HepG2 (cell line): ENCODE results near the gene KCTD6. TPM values are rescaled to one million over a fixed set of nuclear protein-coding genes. Genes with fewer than 3 reads are reported as not detected.
A peak's percentile ranks its signal among the peaks of the same experiment; 100 is the strongest.

Experiments
- ARNTL ChIP-seq: sonication (generic); formaldehyde crosslinking; IDR thresholded peaks from 2 replicates; pipeline ENCODE4 v1.4.0; 2020; ENCODE audit warnings: mild to moderate bottlenecking, missing genetic modification reagents
- BRCA1 ChIP-seq: sonication (generic); formaldehyde crosslinking; IDR thresholded peaks from 2 replicates; pipeline ENCODE4 v1.4.0; 2020; ENCODE audit warnings: missing genetic modification reagents
- CHD2 ChIP-seq: IDR thresholded peaks from 2 replicates; pipeline ENCODE4 v1.6.1; 2011; ENCODE audit warnings: low read depth, low read length, improper control_type of control experiment
- JARID2 ChIP-seq: sonication (generic); formaldehyde crosslinking; IDR thresholded peaks from 2 replicates; pipeline ENCODE4 v1.8.1; 2023; ENCODE audit warnings: missing genetic modification reagents, inconsistent platforms; ENCODE audit not compliant: insufficient replicate concordance
- KDM5B ChIP-seq: sonication (generic); formaldehyde crosslinking; IDR thresholded peaks from 2 replicates; pipeline ENCODE4 v1.4.0; 2020; ENCODE audit warnings: missing genetic modification reagents, mild to moderate bottlenecking, borderline replicate concordance
- MZF1 ChIP-seq: sonication (generic); formaldehyde crosslinking; IDR thresholded peaks from 2 replicates; pipeline ENCODE4 v1.8.1; 2023; ENCODE audit warnings: mild to moderate bottlenecking, missing genetic modification reagents, borderline replicate concordance
- NFKBIZ ChIP-seq: IDR thresholded peaks from 2 replicates; pipeline ENCODE4 v1.6.1; 2018; ENCODE audit warnings: missing genetic modification reagents, missing compliant biosample characterization
- NFYB ChIP-seq: sonication (generic); formaldehyde crosslinking; IDR thresholded peaks from 2 replicates; pipeline ENCODE4 v1.4.0; 2020; ENCODE audit warnings: missing genetic modification reagents
- SMARCC2 ChIP-seq: fragments of 450-650 bp; IDR thresholded peaks from 2 replicates; pipeline ENCODE4 v1.6.1; 2017; ENCODE audit warnings: antibody characterized with exemption, mild to moderate bottlenecking
- TFDP1 ChIP-seq: IDR thresholded peaks from 2 replicates; pipeline ENCODE4 v1.6.1; 2016; ENCODE audit warnings: missing compliant biosample characterization, missing genetic modification reagents, borderline replicate concordance
- ZBTB20 ChIP-seq: sonication (generic); formaldehyde crosslinking; IDR thresholded peaks from 2 replicates; pipeline ENCODE4 v1.8.1; 2023; ENCODE audit warnings: missing genetic modification reagents, low read depth, mild to moderate bottlenecking, borderline replicate concordance
- ZBTB43 ChIP-seq: sonication (generic); formaldehyde crosslinking; conservative IDR thresholded peaks from 2 replicates; pipeline ENCODE4 v1.4.0; 2020; ENCODE audit warnings: missing genetic modification reagents
- ZFP37 ChIP-seq: sonication (generic); formaldehyde crosslinking; IDR thresholded peaks from 2 replicates; pipeline ENCODE4 v1.4.0; 2020; ENCODE audit warnings: missing genetic modification reagents, borderline replicate concordance
- ZNF143 ChIP-seq: sonication (generic); formaldehyde crosslinking; IDR thresholded peaks from 2 replicates; pipeline ENCODE4 v1.4.0; 2020; ENCODE audit warnings: missing genetic modification reagents
- ZNF256 ChIP-seq: sonication (generic); formaldehyde crosslinking; conservative IDR thresholded peaks from 2 replicates; pipeline ENCODE4 v1.4.0; 2020; ENCODE audit warnings: missing genetic modification reagents
- ZNF431 ChIP-seq: sonication (generic); formaldehyde crosslinking; IDR thresholded peaks from 2 replicates; pipeline ENCODE4 v1.9.0; 2022; ENCODE audit warnings: missing genetic modification reagents, low read depth, mild to moderate bottlenecking, borderline replicate concordance
- ZNF766 ChIP-seq: sonication (generic); formaldehyde crosslinking; IDR thresholded peaks from 2 replicates; pipeline ENCODE4 v1.5.0; 2020; ENCODE audit warnings: missing genetic modification reagents, borderline replicate concordance
- polyA plus RNA-seq, 8 experiments: library from polyadenylated mRNA; depleted of rRNA in 3 of 8; stranded (reverse) in 7 of 8; unstranded in 1 of 8; fragments of >200 nt; fragmentation: Illumina TruSeq in 4 of 8; extraction: Trizol in 4 of 8; gene quantifications; 2 replicates each; pipeline versions ENCODE4 v1.2.1 to v1.2.3, GENCODE V29; 2011 to 2016; ENCODE audit warnings: low read depth in 4 of 8, missing spikeins in 1 of 8, mixed read lengths in 1 of 8; ENCODE audit not compliant: insufficient read depth in 1 of 8
- total RNA-seq, 5 experiments: library from RNA; depleted of rRNA; stranded (reverse); fragments of >200 nt; fragmentation: Illumina TruSeq; extraction: Trizol; gene quantifications; 2 replicates each; pipeline ENCODE4 v1.2.3, GENCODE V29; 2016; ENCODE audit warnings: low read depth in 1 of 5
- TF ChIP-seq, protein P1 (sequence below): sonication (generic); formaldehyde crosslinking; IDR thresholded peaks from 2 replicates; pipeline ENCODE4 v1.4.0; 2020; ENCODE audit warnings: mild to moderate bottlenecking, missing genetic modification reagents, borderline replicate concordance
- TF ChIP-seq, protein P2 (sequence below): sonication (generic); formaldehyde crosslinking; IDR thresholded peaks from 2 replicates; pipeline ENCODE4 v1.5.0; 2020; ENCODE audit warnings: mild to moderate bottlenecking, missing genetic modification reagents

KCTD6 gene
- total and polyA plus RNA-seq, 2 of the 13 experiments (the other 11 are each of a cell fraction or from before 2014, with no cell fraction given), result 13.4 to 14.2 TPM

DNA sequence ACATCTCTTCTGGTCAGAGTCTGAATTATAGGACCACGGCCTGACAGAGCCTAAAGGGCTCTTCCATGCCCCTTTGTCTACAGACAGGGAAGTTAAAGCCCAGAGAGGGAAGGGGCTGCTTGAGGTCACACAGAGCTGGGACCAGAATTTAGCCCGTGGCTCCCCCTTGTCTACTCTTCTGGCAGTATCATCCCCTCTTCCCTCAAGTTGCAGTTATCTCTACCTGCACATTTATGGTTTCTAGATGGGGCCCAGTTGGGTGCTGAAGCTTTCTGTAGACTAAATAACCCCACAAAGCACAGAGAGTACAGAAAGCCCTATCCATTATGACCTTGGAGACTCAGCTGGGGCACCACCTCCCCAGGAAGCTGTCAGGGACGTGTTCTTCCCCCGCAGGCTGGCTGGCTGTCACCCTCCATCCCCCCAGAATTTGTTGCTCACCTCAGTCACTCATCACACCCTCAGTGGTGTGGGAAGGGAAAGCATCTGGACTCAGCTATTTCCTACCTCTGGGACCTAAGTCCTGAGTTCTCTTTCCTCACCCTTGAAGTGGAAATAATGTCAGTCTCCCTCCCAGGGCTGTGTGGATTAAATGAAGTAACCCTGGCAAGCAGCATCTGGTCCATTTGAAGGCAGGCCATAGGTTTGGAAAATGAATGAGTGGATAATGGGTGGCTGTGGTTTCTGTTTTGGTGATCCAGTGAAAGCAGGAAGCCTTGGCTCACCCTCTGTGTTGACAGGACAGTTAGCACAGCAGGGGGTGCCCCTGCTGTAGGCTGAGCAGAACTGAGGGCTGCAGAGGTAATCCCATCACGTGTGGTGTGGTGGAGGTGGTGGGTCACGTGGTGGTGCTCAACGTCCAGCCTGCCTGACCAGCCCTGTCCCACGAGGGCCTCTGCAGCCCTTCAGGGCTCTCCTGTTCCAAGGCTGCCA lies 28.8 kb downstream of the KCTD6 start (continued):
- TF ChIP-seq, protein P1, sequence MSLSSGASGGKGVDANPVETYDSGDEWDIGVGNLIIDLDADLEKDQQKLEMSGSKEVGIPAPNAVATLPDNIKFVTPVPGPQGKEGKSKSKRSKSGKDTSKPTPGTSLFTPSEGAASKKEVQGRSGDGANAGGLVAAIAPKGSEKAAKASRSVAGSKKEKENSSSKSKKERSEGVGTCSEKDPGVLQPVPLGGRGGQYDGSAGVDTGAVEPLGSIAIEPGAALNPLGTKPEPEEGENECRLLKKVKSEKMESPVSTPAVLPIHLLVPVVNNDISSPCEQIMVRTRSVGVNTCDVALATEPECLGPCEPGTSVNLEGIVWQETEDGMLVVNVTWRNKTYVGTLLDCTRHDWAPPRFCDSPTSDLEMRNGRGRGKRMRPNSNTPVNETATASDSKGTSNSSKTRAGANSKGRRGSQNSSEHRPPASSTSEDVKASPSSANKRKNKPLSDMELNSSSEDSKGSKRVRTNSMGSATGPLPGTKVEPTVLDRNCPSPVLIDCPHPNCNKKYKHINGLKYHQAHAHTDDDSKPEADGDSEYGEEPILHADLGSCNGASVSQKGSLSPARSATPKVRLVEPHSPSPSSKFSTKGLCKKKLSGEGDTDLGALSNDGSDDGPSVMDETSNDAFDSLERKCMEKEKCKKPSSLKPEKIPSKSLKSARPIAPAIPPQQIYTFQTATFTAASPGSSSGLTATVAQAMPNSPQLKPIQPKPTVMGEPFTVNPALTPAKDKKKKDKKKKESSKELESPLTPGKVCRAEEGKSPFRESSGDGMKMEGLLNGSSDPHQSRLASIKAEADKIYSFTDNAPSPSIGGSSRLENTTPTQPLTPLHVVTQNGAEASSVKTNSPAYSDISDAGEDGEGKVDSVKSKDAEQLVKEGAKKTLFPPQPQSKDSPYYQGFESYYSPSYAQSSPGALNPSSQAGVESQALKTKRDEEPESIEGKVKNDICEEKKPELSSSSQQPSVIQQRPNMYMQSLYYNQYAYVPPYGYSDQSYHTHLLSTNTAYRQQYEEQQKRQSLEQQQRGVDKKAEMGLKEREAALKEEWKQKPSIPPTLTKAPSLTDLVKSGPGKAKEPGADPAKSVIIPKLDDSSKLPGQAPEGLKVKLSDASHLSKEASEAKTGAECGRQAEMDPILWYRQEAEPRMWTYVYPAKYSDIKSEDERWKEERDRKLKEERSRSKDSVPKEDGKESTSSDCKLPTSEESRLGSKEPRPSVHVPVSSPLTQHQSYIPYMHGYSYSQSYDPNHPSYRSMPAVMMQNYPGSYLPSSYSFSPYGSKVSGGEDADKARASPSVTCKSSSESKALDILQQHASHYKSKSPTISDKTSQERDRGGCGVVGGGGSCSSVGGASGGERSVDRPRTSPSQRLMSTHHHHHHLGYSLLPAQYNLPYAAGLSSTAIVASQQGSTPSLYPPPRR (CRISPR knock-in tag), result peak; percentile 59; the same call in 1 of the 2 replicates
- peak; percentile 94 for TF ChIP-seq ARNTL
- TF ChIP-seq ZNF431 (CRISPR knock-in tag), result peak; percentile 71; the same call in 1 of the 2 replicates
- peak; percentile 64; the same call in 1 of the 2 replicates for TF ChIP-seq KDM5B (CRISPR knock-in tag)
- no peak for TF ChIP-seq ZNF143 (CRISPR knock-in tag)
- peak; percentile 29; the same call in 1 of the 2 replicates for TF ChIP-seq NFKBIZ (CRISPR knock-in tag)
- TF ChIP-seq ZBTB43 (CRISPR knock-in tag), result peak; percentile 74; the same call in 1 of the 2 replicates
- TF ChIP-seq CHD2, result no peak
- TF ChIP-seq NFYB (CRISPR knock-in tag), result no peak
- TF ChIP-seq ZBTB20 (CRISPR knock-in tag), result peak; percentile 63; the same call in 1 of the 2 replicates
- no peak for TF ChIP-seq MZF1 (CRISPR knock-in tag)
- TF ChIP-seq, protein P2, sequence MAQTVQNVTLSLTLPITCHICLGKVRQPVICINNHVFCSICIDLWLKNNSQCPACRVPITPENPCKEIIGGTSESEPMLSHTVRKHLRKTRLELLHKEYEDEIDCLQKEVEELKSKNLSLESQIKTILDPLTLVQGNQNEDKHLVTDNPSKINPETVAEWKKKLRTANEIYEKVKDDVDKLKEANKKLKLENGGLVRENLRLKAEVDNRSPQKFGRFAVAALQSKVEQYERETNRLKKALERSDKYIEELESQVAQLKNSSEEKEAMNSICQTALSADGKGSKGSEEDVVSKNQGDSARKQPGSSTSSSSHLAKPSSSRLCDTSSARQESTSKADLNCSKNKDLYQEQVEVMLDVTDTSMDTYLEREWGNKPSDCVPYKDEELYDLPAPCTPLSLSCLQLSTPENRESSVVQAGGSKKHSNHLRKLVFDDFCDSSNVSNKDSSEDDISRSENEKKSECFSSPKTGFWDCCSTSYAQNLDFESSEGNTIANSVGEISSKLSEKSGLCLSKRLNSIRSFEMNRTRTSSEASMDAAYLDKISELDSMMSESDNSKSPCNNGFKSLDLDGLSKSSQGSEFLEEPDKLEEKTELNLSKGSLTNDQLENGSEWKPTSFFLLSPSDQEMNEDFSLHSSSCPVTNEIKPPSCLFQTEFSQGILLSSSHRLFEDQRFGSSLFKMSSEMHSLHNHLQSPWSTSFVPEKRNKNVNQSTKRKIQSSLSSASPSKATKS (CRISPR knock-in tag), result no peak
- TF ChIP-seq JARID2 (CRISPR knock-in tag), result no peak
- no peak for TF ChIP-seq SMARCC2
- TF ChIP-seq TFDP1, result peak; percentile 92
- no peak for TF ChIP-seq ZNF766 (CRISPR knock-in tag)
- TF ChIP-seq ZNF256, result no peak
- TF ChIP-seq ZFP37, result peak; percentile 68; the same call in 1 of the 2 replicates
- no peak for TF ChIP-seq BRCA1
